ENCODE measurements around the gene PIK3CA.

Gene PIK3CA

DNA sequence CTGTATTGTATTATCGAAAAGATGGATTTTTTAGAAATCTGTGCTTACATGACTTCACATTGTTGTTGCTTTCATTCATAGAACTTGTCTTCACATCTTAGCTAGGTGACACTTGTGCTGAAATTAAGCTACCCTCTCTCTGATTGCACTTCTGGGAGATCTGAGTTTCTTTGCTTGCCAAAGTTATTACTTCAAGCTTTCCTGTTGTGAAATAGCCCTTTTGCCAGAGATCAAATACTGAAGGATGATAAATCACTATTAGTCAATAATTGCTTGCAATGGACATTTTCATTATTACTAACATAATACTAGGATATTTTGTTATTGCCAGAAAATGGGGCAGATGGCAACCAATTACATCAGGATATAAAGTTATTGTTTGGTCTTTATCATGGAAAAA lies 34.7 kb downstream of the PIK3CA start:
- H3K4me1 ChIP-seq (ENCODE audit: insufficient read depth, poor library complexity, severe bottlenecking): peaks cover 21% of the 10 kb centered on the region
- H3K27me3 ChIP-seq (ENCODE audit: insufficient read depth, poor library complexity, severe bottlenecking): no peaks in the 10 kb centered on the region
- H3K4me3 ChIP-seq (ENCODE audit: severe bottlenecking): no peak overlapping the region
- no peak for ATAC-seq (ENCODE audit: low read depth)
- no peaks in the 10 kb centered on the region for H3K36me3 ChIP-seq (ENCODE audit: low read depth)
- H3K27ac ChIP-seq (ENCODE audit: poor library complexity, severe bottlenecking): no peak overlapping the region
- DNase-seq (ENCODE audit: low spot score): no peak
- TF ChIP-seq, protein P1, sequence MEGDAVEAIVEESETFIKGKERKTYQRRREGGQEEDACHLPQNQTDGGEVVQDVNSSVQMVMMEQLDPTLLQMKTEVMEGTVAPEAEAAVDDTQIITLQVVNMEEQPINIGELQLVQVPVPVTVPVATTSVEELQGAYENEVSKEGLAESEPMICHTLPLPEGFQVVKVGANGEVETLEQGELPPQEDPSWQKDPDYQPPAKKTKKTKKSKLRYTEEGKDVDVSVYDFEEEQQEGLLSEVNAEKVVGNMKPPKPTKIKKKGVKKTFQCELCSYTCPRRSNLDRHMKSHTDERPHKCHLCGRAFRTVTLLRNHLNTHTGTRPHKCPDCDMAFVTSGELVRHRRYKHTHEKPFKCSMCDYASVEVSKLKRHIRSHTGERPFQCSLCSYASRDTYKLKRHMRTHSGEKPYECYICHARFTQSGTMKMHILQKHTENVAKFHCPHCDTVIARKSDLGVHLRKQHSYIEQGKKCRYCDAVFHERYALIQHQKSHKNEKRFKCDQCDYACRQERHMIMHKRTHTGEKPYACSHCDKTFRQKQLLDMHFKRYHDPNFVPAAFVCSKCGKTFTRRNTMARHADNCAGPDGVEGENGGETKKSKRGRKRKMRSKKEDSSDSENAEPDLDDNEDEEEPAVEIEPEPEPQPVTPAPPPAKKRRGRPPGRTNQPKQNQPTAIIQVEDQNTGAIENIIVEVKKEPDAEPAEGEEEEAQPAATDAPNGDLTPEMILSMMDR (IDR thresholded peaks at IDR 0.05; ENCODE audit: poor library complexity, severe bottlenecking): no peak
- H3K9me3 ChIP-seq (ENCODE audit: severe bottlenecking): no peaks in the 10 kb centered on the region

DNA sequence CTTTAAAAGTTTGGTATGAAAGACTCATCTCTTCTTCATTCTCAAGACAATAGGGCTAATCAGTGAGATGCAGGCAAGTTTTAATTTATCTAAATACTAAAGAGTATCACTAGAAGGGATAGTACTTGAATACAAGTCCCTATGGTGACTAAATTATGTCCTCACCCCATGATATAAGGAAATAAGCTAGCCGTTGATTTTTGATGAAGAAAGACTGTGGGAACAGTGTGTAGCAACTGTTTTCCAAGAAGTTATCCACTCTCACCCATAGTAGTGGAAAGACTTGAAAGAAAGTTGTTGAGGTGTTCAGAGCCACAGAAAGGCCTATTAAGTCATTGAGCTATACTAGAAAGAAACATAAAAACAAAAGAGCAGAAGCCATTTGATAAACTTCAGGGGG lies 36.7 kb downstream of the PIK3CA start:
- H3K36me3 ChIP-seq (ENCODE audit: low read depth): no peaks in the 10 kb centered on the region
- H3K4me3 ChIP-seq (ENCODE audit: severe bottlenecking): no peak overlapping the region
- no peak for DNase-seq (ENCODE audit: low spot score)
- H3K9me3 ChIP-seq (ENCODE audit: severe bottlenecking): no peaks in the 10 kb centered on the region
- peaks cover 15% of the 10 kb centered on the region for H3K4me1 ChIP-seq (ENCODE audit: insufficient read depth, poor library complexity, severe bottlenecking)
- H3K27ac ChIP-seq (ENCODE audit: poor library complexity, severe bottlenecking): no peak overlapping the region
- TF ChIP-seq, protein P1 (IDR thresholded peaks at IDR 0.05; ENCODE audit: poor library complexity, severe bottlenecking): no peak
- ATAC-seq (ENCODE audit: low read depth): no peak
- H3K27me3 ChIP-seq (ENCODE audit: insufficient read depth, poor library complexity, severe bottlenecking): no peaks in the 10 kb centered on the region

DNA sequence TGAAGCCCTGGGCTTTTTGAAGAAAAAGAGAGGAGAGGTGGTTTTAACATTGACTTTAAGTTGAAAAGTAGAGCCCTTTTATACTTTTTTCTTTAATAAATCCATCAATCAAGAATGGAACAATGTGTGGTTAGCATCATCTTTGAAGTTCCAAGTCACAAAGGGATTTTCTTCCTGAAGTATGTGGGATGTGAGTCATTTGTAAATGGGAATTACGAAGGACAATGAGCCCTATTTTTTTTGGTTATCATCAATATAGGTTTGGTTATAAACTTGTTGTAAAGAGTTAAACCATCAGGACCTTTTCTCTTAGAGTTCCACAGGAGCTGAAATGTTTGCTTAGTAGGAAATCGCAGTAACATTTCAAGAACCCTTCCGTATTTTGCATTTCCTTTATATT lies 38.3 kb downstream of the PIK3CA start:
- Histone ChIP-seq H3K4me3 (ENCODE audit: severe bottlenecking) (no peak overlapping the region), H3K27ac (ENCODE audit: poor library complexity, severe bottlenecking) (no peak overlapping the region)
- TF ChIP-seq, protein P1 (IDR thresholded peaks at IDR 0.05; ENCODE audit: poor library complexity, severe bottlenecking): no peak

DNA sequence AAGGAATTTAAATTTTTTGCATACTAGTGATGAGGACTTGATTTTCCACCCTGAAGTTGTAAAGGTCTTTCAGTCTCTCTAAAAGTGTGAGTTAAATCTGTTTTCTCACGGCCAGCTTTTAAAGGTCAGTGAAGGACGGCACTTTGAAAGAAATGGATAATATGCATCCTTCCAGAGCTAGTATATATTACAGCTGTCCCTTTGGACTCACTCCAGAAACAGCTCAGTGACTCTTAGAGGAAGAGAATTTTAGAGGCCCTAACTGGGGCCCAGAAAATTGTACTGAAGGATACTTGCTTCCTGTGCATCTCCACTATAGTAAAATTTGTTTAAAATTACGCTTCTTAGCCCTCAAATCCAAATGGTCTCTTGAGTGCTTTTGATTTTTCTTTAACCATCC lies 41.6 kb downstream of the PIK3CA start:
- DNase-seq (ENCODE audit: low spot score) (no peak), ATAC-seq (ENCODE audit: low read depth) (no peak)
- TF ChIP-seq, protein P1 (IDR thresholded peaks at IDR 0.05; ENCODE audit: poor library complexity, severe bottlenecking): no peak
- Histone ChIP-seq H3K27ac (ENCODE audit: poor library complexity, severe bottlenecking) (no peak overlapping the region), H3K9me3 (ENCODE audit: severe bottlenecking) (no peaks in the 10 kb centered on the region), H3K4me3 (ENCODE audit: severe bottlenecking) (no peak overlapping the region), H3K27me3 (ENCODE audit: insufficient read depth, poor library complexity, severe bottlenecking) (no peaks in the 10 kb centered on the region), H3K4me1 (ENCODE audit: insufficient read depth, poor library complexity, severe bottlenecking) (no peaks in the 10 kb centered on the region), H3K36me3 (ENCODE audit: low read depth) (no peaks in the 10 kb centered on the region)

More for the DNA sequence above, 38.3 kb downstream of the PIK3CA start:
- ATAC-seq (ENCODE audit: low read depth): no peak
- no peaks in the 10 kb centered on the region for H3K4me1 ChIP-seq (ENCODE audit: insufficient read depth, poor library complexity, severe bottlenecking)
- no peak for DNase-seq (ENCODE audit: low spot score)
- no peaks in the 10 kb centered on the region for H3K9me3 ChIP-seq (ENCODE audit: severe bottlenecking)
- no peaks in the 10 kb centered on the region for H3K27me3 ChIP-seq (ENCODE audit: insufficient read depth, poor library complexity, severe bottlenecking)
- H3K36me3 ChIP-seq (ENCODE audit: low read depth): no peaks in the 10 kb centered on the region

DNA sequence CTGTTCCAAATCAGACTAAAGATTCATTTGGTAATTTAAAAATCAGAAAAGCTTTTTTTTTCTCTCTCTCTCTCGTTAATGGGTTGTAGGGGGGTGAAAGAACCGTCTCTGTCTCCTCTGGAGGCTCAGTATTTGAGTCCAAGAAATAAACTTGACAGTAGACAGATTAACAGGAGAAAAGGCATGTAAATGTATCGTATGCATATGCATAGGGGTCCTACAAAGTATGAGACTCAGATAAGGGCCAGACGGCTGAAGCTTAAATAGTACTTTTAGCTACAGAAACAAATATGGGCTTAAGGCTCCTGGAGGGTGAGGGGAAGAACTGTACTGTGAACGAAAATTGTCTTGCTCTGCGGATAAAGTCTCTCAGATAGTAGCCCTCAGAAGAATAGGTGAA lies 42.4 kb downstream of the PIK3CA start:
- no peak for ATAC-seq (ENCODE audit: low read depth)
- Histone ChIP-seq H3K36me3 (ENCODE audit: low read depth) (no peaks in the 10 kb centered on the region), H3K27ac (ENCODE audit: poor library complexity, severe bottlenecking) (no peak overlapping the region), H3K4me1 (ENCODE audit: insufficient read depth, poor library complexity, severe bottlenecking) (no peaks in the 10 kb centered on the region), H3K27me3 (ENCODE audit: insufficient read depth, poor library complexity, severe bottlenecking) (no peaks in the 10 kb centered on the region), H3K9me3 (ENCODE audit: severe bottlenecking) (no peaks in the 10 kb centered on the region), H3K4me3 (ENCODE audit: severe bottlenecking) (no peak overlapping the region)
- DNase-seq (ENCODE audit: low spot score): no peak
- TF ChIP-seq, protein P1 (IDR thresholded peaks at IDR 0.05; ENCODE audit: poor library complexity, severe bottlenecking): no peak

Measured in RWPE2 (cell line).